Calu3 (cell line): Measurements from ENCODE around the gene KCNK13. TPM values are rescaled to one million over a fixed set of nuclear protein-coding genes. Genes with fewer than 3 reads are reported as not detected.
A peak's percentile ranks its signal among the peaks of the same experiment; 100 is the strongest.

Experiments
- BruUV-seq: library from RNA; stranded (reverse); fragments of 400-500 nt; replicated peaks from 2 replicates; lab custom pipeline; 2021; lab: Mats Ljungman, UMichigan
- CTCF ChIA-PET: fragments of 300-600 bp; sonication (Branson Sonifier 250); formaldehyde crosslinking; loops from one replicate; lab custom pipeline; 2022; ENCODE audit warnings: antibody characterized with exemption; lab: Charles Lee
- DNase-seq: peaks from one replicate; pipeline ENCODE4 v3.0.0; 2022
- H3K27ac Mint-ChIP-seq: one replicate; pipeline ENCODE4 v1.8.0; 2022; ENCODE audit warnings: mixed read lengths; ENCODE audit not compliant: unreplicated experiment
- H3K27me3 Mint-ChIP-seq: one replicate; pipeline ENCODE4 v1.8.0; 2022; ENCODE audit warnings: mixed read lengths; ENCODE audit not compliant: unreplicated experiment
- H3K36me3 Mint-ChIP-seq: one replicate; pipeline ENCODE4 v1.8.0; 2022; ENCODE audit warnings: mild to moderate bottlenecking, moderate library complexity, mixed read lengths; ENCODE audit not compliant: insufficient read depth, unreplicated experiment
- H3K4me1 Mint-ChIP-seq: one replicate; pipeline ENCODE4 v1.8.0; 2022; ENCODE audit warnings: mild to moderate bottlenecking, low read depth, mixed read lengths; ENCODE audit not compliant: unreplicated experiment
- H3K4me3 Mint-ChIP-seq: one replicate; pipeline ENCODE4 v1.8.0; 2022; ENCODE audit warnings: mild to moderate bottlenecking, low read depth, moderate library complexity, mixed read lengths; ENCODE audit not compliant: unreplicated experiment
- H3K9me3 Mint-ChIP-seq: one replicate; pipeline ENCODE4 v1.8.0; 2022; ENCODE audit warnings: low read depth, mixed read lengths; ENCODE audit not compliant: unreplicated experiment
- intact Hi-C: fragments of 100-400 bp; cut with micrococcal nuclease; formaldehyde crosslinking; loops from one replicate; pipeline ENCODE4 v1.10.0; 2022; ENCODE audit not compliant: unreplicated experiment
- total RNA-seq: library from RNA; stranded (reverse); gene quantifications from 2 replicates; pipeline ENCODE4 v1.2.3, GENCODE V29; 2022
- TF ChIP-seq, protein P1 (sequence below): fragments of 200-600 bp; IDR thresholded peaks from one replicate; pipeline ENCODE4 v1.8.0; 2022; ENCODE audit warnings: antibody characterized with exemption; ENCODE audit not compliant: unreplicated experiment

Gene KCNK13
- total RNA-seq, 1 experiment from 2014 or later, result not detected

DNA sequence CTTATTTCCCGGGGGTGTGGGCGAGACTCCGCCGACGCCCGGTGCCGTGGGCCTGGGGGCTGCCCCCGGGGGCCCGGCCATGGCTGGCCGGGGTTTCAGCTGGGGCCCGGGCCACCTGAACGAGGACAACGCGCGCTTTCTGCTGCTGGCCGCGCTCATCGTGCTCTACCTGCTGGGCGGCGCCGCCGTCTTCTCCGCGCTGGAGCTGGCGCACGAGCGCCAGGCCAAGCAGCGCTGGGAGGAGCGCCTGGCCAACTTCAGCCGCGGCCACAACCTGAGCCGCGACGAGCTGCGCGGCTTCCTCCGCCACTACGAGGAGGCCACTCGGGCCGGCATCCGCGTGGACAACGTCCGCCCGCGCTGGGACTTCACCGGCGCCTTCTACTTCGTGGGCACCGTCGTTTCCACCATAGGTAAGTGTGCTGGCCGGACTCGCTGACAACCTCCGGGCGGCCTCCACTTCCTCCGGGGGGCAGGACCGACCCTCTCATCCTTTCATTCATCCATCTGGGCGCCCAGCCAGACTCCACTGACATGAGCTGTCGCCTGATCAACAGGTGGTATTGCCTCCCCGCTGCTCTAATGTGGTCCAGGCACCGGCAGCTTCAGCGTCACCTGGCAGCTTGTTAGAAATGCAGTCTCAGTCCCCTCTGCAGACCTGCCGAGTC is 467 bp downstream of the KCNK13 start:
- CTCF ChIA-PET, result interaction anchor here (0.6 kb wide), 1 partner anchor 164 kb away, joined by 6 read pairs; no protein-coding TSS in a partner anchor
- Mint-ChIP-seq H3K9me3 (no peaks in the 10 kb centered on the region), H3K4me3 (peak overlapping the region; percentile 75), H3K27me3 (peaks cover 58% of the 10 kb centered on the region), H3K4me1 (peaks cover 21% of the 10 kb centered on the region), H3K36me3 (peaks cover 11% of the 10 kb centered on the region), H3K27ac (no peak overlapping the region)
- TF ChIP-seq, protein P1, sequence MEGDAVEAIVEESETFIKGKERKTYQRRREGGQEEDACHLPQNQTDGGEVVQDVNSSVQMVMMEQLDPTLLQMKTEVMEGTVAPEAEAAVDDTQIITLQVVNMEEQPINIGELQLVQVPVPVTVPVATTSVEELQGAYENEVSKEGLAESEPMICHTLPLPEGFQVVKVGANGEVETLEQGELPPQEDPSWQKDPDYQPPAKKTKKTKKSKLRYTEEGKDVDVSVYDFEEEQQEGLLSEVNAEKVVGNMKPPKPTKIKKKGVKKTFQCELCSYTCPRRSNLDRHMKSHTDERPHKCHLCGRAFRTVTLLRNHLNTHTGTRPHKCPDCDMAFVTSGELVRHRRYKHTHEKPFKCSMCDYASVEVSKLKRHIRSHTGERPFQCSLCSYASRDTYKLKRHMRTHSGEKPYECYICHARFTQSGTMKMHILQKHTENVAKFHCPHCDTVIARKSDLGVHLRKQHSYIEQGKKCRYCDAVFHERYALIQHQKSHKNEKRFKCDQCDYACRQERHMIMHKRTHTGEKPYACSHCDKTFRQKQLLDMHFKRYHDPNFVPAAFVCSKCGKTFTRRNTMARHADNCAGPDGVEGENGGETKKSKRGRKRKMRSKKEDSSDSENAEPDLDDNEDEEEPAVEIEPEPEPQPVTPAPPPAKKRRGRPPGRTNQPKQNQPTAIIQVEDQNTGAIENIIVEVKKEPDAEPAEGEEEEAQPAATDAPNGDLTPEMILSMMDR, result no peak
- BruUV-seq, result no TSS peak
- intact Hi-C loops, result loop anchor here (2.0 kb wide), 1 partner anchor 173 kb away; no protein-coding TSS in a partner anchor
- DNase-seq, result peak; percentile 32

DNA sequence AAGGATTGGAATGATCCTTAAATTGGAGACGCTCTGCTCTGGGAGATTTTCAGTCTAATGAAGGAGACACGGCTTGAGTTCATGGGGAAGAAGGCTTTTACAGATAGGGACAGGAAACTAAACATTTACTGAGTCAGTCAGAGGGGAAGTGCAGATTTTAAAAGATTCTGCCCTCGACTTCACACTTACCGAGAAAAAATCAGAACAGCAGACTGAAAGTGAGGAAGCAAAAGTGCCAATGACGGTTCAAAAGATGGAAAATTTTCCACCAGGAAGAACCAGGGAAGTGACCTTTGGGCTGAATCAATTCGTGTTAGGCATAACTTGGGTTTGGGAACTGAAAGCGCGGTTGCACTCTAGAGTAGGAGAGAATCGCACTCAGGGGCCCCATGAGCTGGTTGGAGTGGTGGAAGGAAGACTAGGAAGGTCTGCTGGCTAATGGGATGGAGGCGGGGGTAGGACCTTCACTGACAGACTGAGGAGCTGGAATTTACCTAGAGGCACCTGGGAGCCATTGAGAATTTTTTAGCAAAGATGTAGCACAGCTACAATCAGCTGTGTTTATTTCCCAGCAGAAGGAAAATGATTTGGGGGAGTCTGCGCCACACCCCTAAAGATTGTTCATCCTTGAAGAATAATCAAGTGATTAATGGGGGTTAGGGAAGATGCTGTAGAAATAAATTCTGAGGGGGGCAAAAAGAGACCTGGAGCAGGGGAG is 1.2 kb downstream of the KCNK13 start:
- intact Hi-C loops, result loop anchor here (2.0 kb wide), 1 partner anchor 172 kb away; no protein-coding TSS in a partner anchor
- BruUV-seq, result no TSS peak
- Mint-ChIP-seq H3K4me3 (peak overlapping the region; percentile 75), H3K36me3 (peaks cover 11% of the 10 kb centered on the region), H3K4me1 (peaks cover 21% of the 10 kb centered on the region), H3K27ac (no peak overlapping the region), H3K27me3 (peaks cover 58% of the 10 kb centered on the region), H3K9me3 (no peaks in the 10 kb centered on the region)
- CTCF ChIA-PET, result interaction anchor here (0.8 kb wide), 1 partner anchor 11 kb away, joined by 3 read pairs; no protein-coding TSS in a partner anchor
- no peak for DNase-seq
- TF ChIP-seq, protein P1, result no peak

DNA sequence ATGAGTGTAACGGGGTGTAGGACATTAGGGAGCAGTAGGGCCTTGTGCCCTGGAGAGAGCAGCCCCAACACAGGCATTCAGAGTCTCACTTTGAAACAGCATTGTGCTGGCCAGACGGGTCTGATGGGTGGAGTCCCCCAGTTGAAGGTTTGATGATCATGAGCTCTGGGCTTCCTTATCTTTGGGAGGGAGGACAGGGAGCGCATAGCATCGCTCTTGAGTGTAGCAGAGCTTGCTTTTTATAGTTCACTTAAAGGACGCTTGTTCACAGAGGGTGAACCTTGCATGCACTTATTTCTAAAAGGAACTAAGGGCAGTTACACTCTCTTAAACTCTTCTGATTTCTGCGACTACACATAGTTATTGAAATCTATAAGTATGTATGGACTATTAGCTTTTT is 10.6 kb downstream of the KCNK13 start:
- CTCF ChIA-PET, result interaction anchor here (0.5 kb wide), 1 partner anchor 18 kb away, joined by 4 read pairs; no protein-coding TSS in a partner anchor
- Mint-ChIP-seq H3K36me3 (no peaks in the 10 kb centered on the region), H3K27me3 (peaks cover 59% of the 10 kb centered on the region), H3K4me3 (no peak overlapping the region), H3K9me3 (no peaks in the 10 kb centered on the region), H3K27ac (no peak overlapping the region), H3K4me1 (no peaks in the 10 kb centered on the region)
- intact Hi-C loops, result no loop called here
- TF ChIP-seq, protein P1, result no peak
- DNase-seq, result no peak
- no TSS peak for BruUV-seq

DNA sequence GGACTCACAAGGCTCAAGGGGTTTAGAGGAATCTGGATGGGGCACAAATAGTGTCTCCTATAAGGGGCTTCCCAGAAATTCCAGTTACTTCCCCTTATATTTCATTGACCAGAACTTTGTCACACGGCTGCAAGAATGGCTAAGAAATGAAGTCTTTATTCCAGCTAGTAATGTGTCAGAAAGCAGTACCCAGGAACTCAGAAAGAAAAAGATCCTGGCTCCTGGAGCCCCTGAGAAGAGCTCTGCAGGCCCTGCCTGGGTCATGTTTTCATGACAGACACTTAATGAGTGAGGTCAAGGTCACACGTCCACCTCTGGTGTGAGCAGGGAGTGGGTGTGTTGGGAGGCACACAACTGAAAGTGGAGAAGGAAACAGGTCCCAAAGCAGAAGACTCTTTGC is 17.8 kb downstream of the KCNK13 start:
- TF ChIP-seq, protein P1, result no peak
- H3K4me1 Mint-ChIP-seq, result no peaks in the 10 kb centered on the region
- no peaks in the 10 kb centered on the region for H3K9me3 Mint-ChIP-seq
- H3K27me3 Mint-ChIP-seq, result peaks cover 37% of the 10 kb centered on the region
- H3K27ac Mint-ChIP-seq, result no peak overlapping the region
- BruUV-seq, result no TSS peak
- CTCF ChIA-PET, result no interaction called here
- intact Hi-C loops, result no loop called here
- no peak for DNase-seq
- H3K4me3 Mint-ChIP-seq, result no peak overlapping the region
- H3K36me3 Mint-ChIP-seq, result no peaks in the 10 kb centered on the region
